Activated CD4-positive, alpha-beta memory T cell treated with anti-CD3 and anti-CD28 coated beads for 36 hours (primary cell): ENCODE measurements around the gene ERC1. TPM values are rescaled to one million over a fixed set of nuclear protein-coding genes. Genes with fewer than 3 reads are reported as not detected.
"Not testable (repeated sequence)": the region's sequence is repeated elsewhere in the genome, so short reads cannot be mapped to it uniquely, and the experiment has no call there.

Experiments used
- CTCF ChIA-PET: fragments of 350-600 bp; sonication (Branson Sonifier 250); formaldehyde crosslinking; loops from one replicate; lab custom pipeline; 2021; ENCODE audit warnings: antibody characterized with exemption, inconsistent platforms; lab: Charles Lee
- POLR2A ChIA-PET: fragments of 350-600 bp; sonication (Branson Sonifier 250); formaldehyde crosslinking; loops from one replicate; lab custom pipeline; 2021; ENCODE audit warnings: antibody characterized with exemption; lab: Charles Lee
- DNase-seq: peaks from one replicate; pipeline ENCODE4 v3.0.0-alpha.2; 2020
- H3K27ac Mint-ChIP-seq: one replicate; pipeline ENCODE4 v1.8.0; 2021; ENCODE audit warnings: mixed read lengths
- H3K27me3 Mint-ChIP-seq: one replicate; pipeline ENCODE4 v1.8.0; 2021; ENCODE audit warnings: mixed read lengths
- H3K36me3 Mint-ChIP-seq: one replicate; pipeline ENCODE4 v1.8.0; 2021; ENCODE audit warnings: mixed read lengths
- H3K4me1 Mint-ChIP-seq: one replicate; pipeline ENCODE4 v1.8.0; 2021; ENCODE audit warnings: low read depth, mixed read lengths
- H3K4me3 Mint-ChIP-seq: one replicate; pipeline ENCODE4 v1.8.0; 2021; ENCODE audit warnings: mild to moderate bottlenecking, mixed read lengths
- H3K9me3 Mint-ChIP-seq: one replicate; pipeline ENCODE4 v1.8.0; 2021; ENCODE audit warnings: mixed read lengths
- intact Hi-C: fragments of 100-400 bp; cut with micrococcal nuclease; formaldehyde crosslinking; loops from one replicate; pipeline ENCODE4 v1.15.1; 2023
- total RNA-seq, 2 experiments: library from RNA; stranded (reverse); gene quantifications; one replicate each; pipeline ENCODE4 v1.2.3, GENCODE V29; 2021

ERC1 gene
- total RNA-seq, 2 experiments from 2014 or later: 19.1 to 21.8 TPM

GRCh38 chr12:1093166-1093751 is 102.2 kb downstream of the ERC1 start:
- H3K9me3 Mint-ChIP-seq: no peaks in the 10 kb centered on the region
- peak; percentile 18 for DNase-seq
- intact Hi-C loops: loop anchor here (5.0 to 10.0 kb wide), 3 partner anchors 96 to 518 kb away; no protein-coding TSS in a partner anchor
- ChIA-PET CTCF (interaction anchor here (0.6 to 2.4 kb wide), 28 partner anchors 9 to 518 kb away, joined by 3 to 17 read pairs (median 4); partner anchors contain the start of genes ERC1 and RAD52), POLR2A (no interaction called here)
- H3K36me3 Mint-ChIP-seq: no peaks in the 10 kb centered on the region
- no peak overlapping the region for H3K4me3 Mint-ChIP-seq
- H3K27me3 Mint-ChIP-seq: no peaks in the 10 kb centered on the region
- peaks cover 11% of the 10 kb centered on the region for H3K4me1 Mint-ChIP-seq
- no peak overlapping the region for H3K27ac Mint-ChIP-seq

- Mint-ChIP-seq H3K4me1 (peaks cover 24% of the 10 kb centered on the region), H3K4me3 (no peak overlapping the region), H3K27me3 (no peaks in the 10 kb centered on the region), H3K36me3 (no peaks in the 10 kb centered on the region), H3K27ac (peak overlapping the region; percentile 16), H3K9me3 (no peaks in the 10 kb centered on the region)
- no peak for DNase-seq
- POLR2A ChIA-PET: no interaction called here
- intact Hi-C loops: loop anchor here (5.0 to 10.0 kb wide), 5 partner anchors 97 to 520 kb away; partner anchors contain the start of gene RAD52
- CTCF ChIA-PET: interaction anchor here (1.2 to 2.4 kb wide), 2 partner anchors 23 to 489 kb away, joined by 3 to 7 read pairs; no protein-coding TSS in a partner anchor
These were observed 103.7 kb downstream of the ERC1 start for GRCh38 chr12:1094714-1095113.

GRCh38 chr12:1099158-1099557 is 108.1 kb downstream of the ERC1 start:
- H3K27me3 Mint-ChIP-seq: no peaks in the 10 kb centered on the region
- H3K27ac Mint-ChIP-seq: no peak overlapping the region
- intact Hi-C loops: loop anchor here (5.0 to 10.0 kb wide), 4 partner anchors 152 to 524 kb away; partner anchors contain the start of gene RAD52
- DNase-seq: peak; percentile 67
- no peaks in the 10 kb centered on the region for H3K9me3 Mint-ChIP-seq
- ChIA-PET POLR2A (interaction anchor here (0.6 to 1.2 kb wide), 2 partner anchors 18 to 475 kb away, joined by 3 to 4 read pairs; no protein-coding TSS in a partner anchor), CTCF (interaction anchor here (1.0 to 3.0 kb wide), 2 partner anchors 17 to 19 kb away, joined by 3 to 19 read pairs; no protein-coding TSS in a partner anchor)
- no peaks in the 10 kb centered on the region for H3K36me3 Mint-ChIP-seq
- peaks cover 35% of the 10 kb centered on the region for H3K4me1 Mint-ChIP-seq
- no peak overlapping the region for H3K4me3 Mint-ChIP-seq

GRCh38 chr12:1099618-1100017 is 108.6 kb downstream of the ERC1 start:
- not testable (repeated sequence) for H3K4me3 Mint-ChIP-seq, H3K9me3 Mint-ChIP-seq, H3K27me3 Mint-ChIP-seq, H3K27ac Mint-ChIP-seq, H3K36me3 Mint-ChIP-seq, DNase-seq
- ChIA-PET CTCF (interaction anchor here (1.0 to 3.0 kb wide), 2 partner anchors 16 to 18 kb away, joined by 3 to 19 read pairs; no protein-coding TSS in a partner anchor), POLR2A (interaction anchor here (0.6 to 1.2 kb wide), 2 partner anchors 18 to 474 kb away, joined by 3 to 4 read pairs; no protein-coding TSS in a partner anchor)
- H3K4me1 Mint-ChIP-seq: peaks cover 33% of the 10 kb centered on the region
- intact Hi-C loops: loop anchor here (5.0 to 10.0 kb wide), 4 partner anchors 152 to 525 kb away; partner anchors contain the start of gene RAD52

GRCh38 chr12:1102115-1102514 is 111.1 kb downstream of the ERC1 start:
- H3K27me3 Mint-ChIP-seq: no peaks in the 10 kb centered on the region
- H3K4me1 Mint-ChIP-seq: peaks cover 26% of the 10 kb centered on the region
- CTCF ChIA-PET: interaction anchor here (0.7 to 2.6 kb wide), 3 partner anchors 9 to 481 kb away, joined by 4 to 10 read pairs (median 4); no protein-coding TSS in a partner anchor
- no peak overlapping the region for H3K4me3 Mint-ChIP-seq
- no peak overlapping the region for H3K27ac Mint-ChIP-seq
- intact Hi-C loops: no loop called here
- H3K36me3 Mint-ChIP-seq: peaks cover 5% of the 10 kb centered on the region
- no peaks in the 10 kb centered on the region for H3K9me3 Mint-ChIP-seq
- POLR2A ChIA-PET: interaction anchor here (1.0 kb wide), 1 partner anchor 111 kb away, joined by 3 read pairs; the partner anchor contains the start of gene ERC1
- no peak for DNase-seq

- Mint-ChIP-seq H3K4me3 (no peak overlapping the region), H3K9me3 (no peaks in the 10 kb centered on the region), H3K36me3 (peaks cover 5% of the 10 kb centered on the region), H3K4me1 (peaks cover 28% of the 10 kb centered on the region), H3K27me3 (no peaks in the 10 kb centered on the region), H3K27ac (no peak overlapping the region)
- intact Hi-C loops: no loop called here
- no peak for DNase-seq
- CTCF ChIA-PET: interaction anchor here (0.7 to 2.6 kb wide), 4 partner anchors 10 to 502 kb away, joined by 4 to 10 read pairs (median 5); no protein-coding TSS in a partner anchor
- POLR2A ChIA-PET: interaction anchor here (1.0 kb wide), 1 partner anchor 112 kb away, joined by 3 read pairs; the partner anchor contains the start of gene ERC1
These were observed 111.9 kb downstream of the ERC1 start for GRCh38 chr12:1102791-1103450.

GRCh38 chr12:1103632-1104031 is 112.6 kb downstream of the ERC1 start:
- no peak for DNase-seq
- no peak overlapping the region for H3K4me3 Mint-ChIP-seq
- peaks cover 28% of the 10 kb centered on the region for H3K4me1 Mint-ChIP-seq
- H3K27ac Mint-ChIP-seq: no peak overlapping the region
- no peaks in the 10 kb centered on the region for H3K9me3 Mint-ChIP-seq
- H3K27me3 Mint-ChIP-seq: no peaks in the 10 kb centered on the region
- POLR2A ChIA-PET: interaction anchor here (0.6 kb wide), 1 partner anchor 650 kb away, joined by 3 read pairs; no protein-coding TSS in a partner anchor
- CTCF ChIA-PET: interaction anchor here (1.0 to 6.7 kb wide), 3 partner anchors 14 to 502 kb away, joined by 6 to 51 read pairs (median 6); no protein-coding TSS in a partner anchor
- H3K36me3 Mint-ChIP-seq: peaks cover 5% of the 10 kb centered on the region
- intact Hi-C loops: no loop called here

GRCh38 chr12:1104088-1104800 is 113.2 kb downstream of the ERC1 start:
- Mint-ChIP-seq H3K27ac (no peak overlapping the region), H3K27me3 (no peaks in the 10 kb centered on the region), H3K9me3 (no peaks in the 10 kb centered on the region), H3K36me3 (peaks cover 5% of the 10 kb centered on the region), H3K4me3 (no peak overlapping the region), H3K4me1 (peaks cover 22% of the 10 kb centered on the region)
- CTCF ChIA-PET: interaction anchor here (1.0 to 6.7 kb wide), 3 partner anchors 13 to 501 kb away, joined by 6 to 51 read pairs (median 6); no protein-coding TSS in a partner anchor
- intact Hi-C loops: no loop called here
- no peak for DNase-seq
- POLR2A ChIA-PET: interaction anchor here (0.6 kb wide), 2 partner anchors 420 to 649 kb away, joined by 3 read pairs; no protein-coding TSS in a partner anchor

- ChIA-PET POLR2A (no interaction called here), CTCF (interaction anchor here (1.4 to 6.7 kb wide), 3 partner anchors 10 to 476 kb away, joined by 5 to 51 read pairs (median 8); no protein-coding TSS in a partner anchor)
- Mint-ChIP-seq H3K36me3 (peaks cover 7% of the 10 kb centered on the region), H3K27ac (no peak overlapping the region), H3K9me3 (no peaks in the 10 kb centered on the region), H3K4me1 (peaks cover 13% of the 10 kb centered on the region), H3K4me3 (no peak overlapping the region), H3K27me3 (no peaks in the 10 kb centered on the region)
- intact Hi-C loops: no loop called here
- DNase-seq: no peak
These were observed 116.6 kb downstream of the ERC1 start for GRCh38 chr12:1107669-1108068.

GRCh38 chr12:1108276-1108675 is 117.3 kb downstream of the ERC1 start:
- ChIA-PET CTCF (interaction anchor here (0.6 to 6.7 kb wide), 4 partner anchors 9 to 475 kb away, joined by 3 to 51 read pairs (median 6); no protein-coding TSS in a partner anchor), POLR2A (no interaction called here)
- H3K4me3 Mint-ChIP-seq: no peak overlapping the region
- intact Hi-C loops: no loop called here
- no peak for DNase-seq
- H3K27me3 Mint-ChIP-seq: no peaks in the 10 kb centered on the region
- H3K4me1 Mint-ChIP-seq: peaks cover 13% of the 10 kb centered on the region
- no peaks in the 10 kb centered on the region for H3K9me3 Mint-ChIP-seq
- no peak overlapping the region for H3K27ac Mint-ChIP-seq
- peaks cover 7% of the 10 kb centered on the region for H3K36me3 Mint-ChIP-seq
